HG03060 (cell line): ENCODE data around the gene TNKS2.
A peak's percentile ranks its signal among the peaks of the same experiment; 100 is the strongest.
"Not testable (repeated sequence)": the region's sequence is repeated elsewhere in the genome, so short reads cannot be mapped to it uniquely, and the experiment has no call there.

Experiments used
- ATAC-seq: cut with Tn5 transposase; IDR thresholded peaks from one replicate; pipeline ENCODE4 v1.9.1; 2021; ENCODE audit warnings: low read depth, moderate number of reproducible peaks; ENCODE audit not compliant: unreplicated experiment

Gene TNKS2

GRCh38 chr10:91797874-91798648, at the start of gene TNKS2:
TNKS2 (plus strand) TSS chr10:91798426; CDS start chr10:91798691, 265 bp downstream.
- ATAC-seq, result peak; percentile 52

GRCh38 chr10:91749592-91749991, 48.6 kb upstream of the TNKS2 start:
- not testable (repeated sequence) for ATAC-seq

- no peak for ATAC-seq
Measured at GRCh38 chr10:91756286-91756685, 41.9 kb upstream of the TNKS2 start.

GRCh38 chr10:91758303-91759146, 39.7 kb upstream of the TNKS2 start:
- ATAC-seq, result no peak

- no peak for ATAC-seq
Measured at GRCh38 chr10:91759581-91759986, 38.6 kb upstream of the TNKS2 start.

GRCh38 chr10:91761721-91762120, 36.5 kb upstream of the TNKS2 start:
- ATAC-seq, result no peak

GRCh38 chr10:91762878-91763277, 35.3 kb upstream of the TNKS2 start:
- ATAC-seq, result no peak

GRCh38 chr10:91766676-91767075, 31.6 kb upstream of the TNKS2 start:
- no peak for ATAC-seq

- ATAC-seq, result no peak
Measured at GRCh38 chr10:91768123-91768522, 30.1 kb upstream of the TNKS2 start.

GRCh38 chr10:91771907-91772306, 26.3 kb upstream of the TNKS2 start:
- no peak for ATAC-seq

- no peak for ATAC-seq
Measured at GRCh38 chr10:91772461-91772860, 25.8 kb upstream of the TNKS2 start.

GRCh38 chr10:91772869-91773268, 25.4 kb upstream of the TNKS2 start:
- no peak for ATAC-seq

GRCh38 chr10:91774571-91774970, 23.7 kb upstream of the TNKS2 start:
- no peak for ATAC-seq

GRCh38 chr10:91775731-91776130, 22.5 kb upstream of the TNKS2 start:
- no peak for ATAC-seq

- ATAC-seq, result no peak
Measured at GRCh38 chr10:91776266-91776665, 22.0 kb upstream of the TNKS2 start.

GRCh38 chr10:91778485-91778884, 19.7 kb upstream of the TNKS2 start:
- ATAC-seq, result no peak

GRCh38 chr10:91779011-91779605, 19.1 kb upstream of the TNKS2 start:
- ATAC-seq, result no peak

GRCh38 chr10:91782539-91782938, 15.7 kb upstream of the TNKS2 start:
- ATAC-seq, result no peak

- ATAC-seq, result no peak
Measured at GRCh38 chr10:91785830-91786229, 12.4 kb upstream of the TNKS2 start.

GRCh38 chr10:91787258-91787657, 11.0 kb upstream of the TNKS2 start:
- no peak for ATAC-seq

GRCh38 chr10:91787810-91788209, 10.4 kb upstream of the TNKS2 start:
- no peak for ATAC-seq
